ENCODE results near the gene B3GALT5.
"Not testable (repeated sequence)": the region's sequence is repeated elsewhere in the genome, so short reads cannot be mapped to it uniquely, and the experiment has no call there.

B3GALT5 gene

GRCh38 chr21:39669485-39669884, 56.7 kb downstream of the B3GALT5 start:
- DNase-seq: no peak

GRCh38 chr21:39669976-39670661, 57.4 kb downstream of the B3GALT5 start:
- DNase-seq: no peak

GRCh38 chr21:39670701-39671100, 58.0 kb downstream of the B3GALT5 start:
- DNase-seq: no peak

DNA sequence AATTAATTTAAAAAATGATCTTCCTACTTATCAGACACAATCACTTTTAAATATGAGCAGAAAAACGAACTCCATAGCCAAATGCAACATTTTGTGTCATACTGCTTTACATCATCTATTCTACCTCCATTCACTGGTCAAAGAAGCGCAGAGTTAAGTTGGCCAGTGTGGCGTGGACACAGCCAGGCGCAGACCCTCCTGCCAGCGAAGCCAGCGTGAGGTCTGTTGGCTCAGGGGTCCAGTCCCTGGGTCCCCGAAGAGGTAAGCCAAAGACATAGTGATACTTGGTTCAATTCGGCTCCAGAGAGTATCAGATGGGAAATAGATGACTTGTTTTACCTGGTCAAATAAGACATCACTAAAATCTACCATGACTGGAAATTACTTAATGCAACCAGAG, 59.2 kb downstream of the B3GALT5 start:
- no peak for DNase-seq

DNA sequence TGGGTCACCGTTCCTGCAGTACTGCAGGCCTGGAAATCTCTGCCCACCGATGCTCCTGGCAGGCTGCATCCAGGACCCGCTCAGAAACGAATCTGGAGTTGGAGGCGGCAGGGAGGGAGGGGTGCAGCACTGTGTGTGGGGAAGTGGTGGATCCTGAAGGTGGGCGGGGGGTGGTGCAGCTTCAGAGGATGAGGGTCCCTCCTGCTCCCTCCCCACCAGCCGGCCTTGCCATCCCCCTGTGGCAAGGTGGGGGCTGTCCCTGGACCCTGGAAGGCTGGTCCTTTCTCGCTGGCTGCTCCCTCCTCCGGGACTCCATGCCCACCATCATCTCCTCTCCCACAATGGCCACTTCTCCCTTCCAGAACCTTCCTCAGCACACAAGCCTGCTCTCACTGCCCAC, 60.4 kb downstream of the B3GALT5 start:
- no peak for DNase-seq

GRCh38 chr21:39673736-39674135, 61.0 kb downstream of the B3GALT5 start:
- no peak for DNase-seq

- no peak for DNase-seq
Observed at GRCh38 chr21:39674801-39675200, 62.1 kb downstream of the B3GALT5 start.

- no peak for DNase-seq
Observed at GRCh38 chr21:39675590-39675989, 62.9 kb downstream of the B3GALT5 start.

DNA sequence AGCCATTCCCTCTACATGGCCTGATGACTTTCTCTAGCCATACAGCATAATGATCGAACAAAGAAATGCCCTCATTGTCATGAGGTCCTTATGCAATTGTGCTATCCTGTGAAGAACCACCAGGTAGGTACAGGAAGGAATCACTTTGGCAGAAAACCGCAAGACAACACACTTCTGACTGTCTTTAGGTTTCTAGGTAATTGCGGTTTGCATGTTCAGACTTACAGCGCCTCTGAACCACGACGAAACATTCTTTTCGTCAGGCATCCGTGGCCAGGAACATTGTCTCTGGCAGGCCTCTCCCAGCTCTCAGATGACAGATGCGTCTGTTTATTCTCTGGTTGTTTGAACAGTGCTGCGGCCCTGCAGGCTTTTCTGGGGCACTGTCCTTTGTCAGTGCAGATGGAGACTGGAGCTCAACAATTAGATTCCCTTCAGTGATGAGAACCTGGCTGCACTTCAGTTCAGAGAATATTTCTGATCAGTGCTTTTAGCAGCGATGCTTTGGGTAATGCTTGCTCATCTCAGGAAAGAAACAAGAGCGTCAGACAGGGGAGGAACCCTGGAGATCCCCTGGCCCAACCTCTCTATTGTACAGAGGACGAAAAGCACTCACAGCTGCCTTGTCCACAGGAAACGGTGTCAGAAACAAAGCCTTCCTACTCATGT, 63.4 kb downstream of the B3GALT5 start:
- peak; percentile 43 for DNase-seq

DNA sequence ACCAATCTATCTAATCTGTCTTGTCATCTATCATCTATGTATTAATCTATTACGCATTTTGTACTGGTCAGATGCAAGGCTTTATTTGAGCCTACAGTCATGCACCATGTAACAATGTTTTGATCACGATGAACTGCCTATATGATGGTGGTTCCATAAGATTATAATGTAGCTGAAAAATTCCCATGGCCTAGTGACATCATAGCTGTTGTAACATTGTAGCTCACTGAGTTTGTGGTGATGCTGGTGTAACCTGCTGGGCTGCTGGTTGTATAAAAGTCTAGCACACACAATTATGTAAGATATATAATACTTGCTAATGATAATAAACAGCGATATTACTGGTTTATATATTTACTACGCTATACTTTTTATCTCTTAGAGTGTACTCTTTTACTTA, 67.5 kb downstream of the B3GALT5 start:
- no peak for DNase-seq

DNA sequence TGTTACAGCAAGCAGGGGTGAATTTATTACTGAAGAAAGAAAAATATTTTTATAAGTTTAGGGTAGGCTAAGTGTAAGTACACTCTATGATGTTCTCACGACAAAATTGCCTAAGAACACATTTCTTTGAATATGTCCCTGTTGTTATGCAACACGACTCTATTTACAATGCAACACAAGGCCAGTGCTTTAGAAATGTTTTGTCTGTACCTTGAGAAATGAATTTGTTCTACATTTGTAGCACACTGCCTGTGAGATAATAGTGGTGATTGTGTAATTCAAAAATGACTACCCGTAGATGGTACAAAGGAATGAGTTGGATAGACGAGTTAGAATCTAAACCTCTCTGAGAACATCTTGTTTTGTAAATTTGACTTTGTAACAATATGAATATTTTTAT, 68.5 kb downstream of the B3GALT5 start:
- DNase-seq: no peak

GRCh38 chr21:39681845-39682244, 69.1 kb downstream of the B3GALT5 start:
- DNase-seq: no peak

DNA sequence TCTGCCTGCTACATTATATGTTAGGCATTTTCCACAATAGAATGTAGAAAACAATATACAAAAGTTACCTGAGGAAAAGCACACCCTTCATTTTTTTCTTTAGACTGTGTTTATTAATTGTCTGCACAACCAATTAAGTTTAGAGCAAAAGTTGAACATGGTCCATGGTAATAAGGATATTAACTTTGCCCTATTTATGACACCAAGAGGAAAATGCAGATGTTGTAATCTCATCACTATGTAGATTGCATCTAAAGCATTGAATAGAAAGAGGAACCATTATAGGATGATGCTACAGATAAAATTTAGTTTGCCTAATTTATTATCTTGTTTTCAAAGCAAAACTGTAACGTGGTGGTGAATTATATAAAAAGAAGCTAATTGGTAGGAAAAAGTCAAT, 72.5 kb downstream of the B3GALT5 start:
- no peak for DNase-seq

DNA sequence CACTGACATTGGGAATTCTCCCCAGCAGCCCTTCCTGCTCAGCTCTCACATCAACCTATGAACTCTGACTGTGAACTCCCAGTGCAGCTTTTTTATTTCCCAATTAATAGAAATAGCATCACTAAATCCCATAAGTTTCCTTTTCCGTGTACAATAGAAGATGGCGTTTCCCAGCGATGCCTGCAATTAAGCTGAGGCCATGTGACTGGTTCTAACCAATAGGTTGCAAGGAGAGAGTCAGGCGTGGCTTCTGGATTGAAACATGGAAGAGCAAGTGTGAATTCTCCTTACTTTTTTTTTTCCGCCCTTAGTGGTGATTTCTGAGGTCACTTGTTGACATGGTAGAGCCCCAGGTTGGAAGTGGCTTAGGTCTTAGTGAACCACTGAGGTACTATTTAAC, 73.3 kb downstream of the B3GALT5 start:
- no peak for DNase-seq

- DNase-seq: no peak
Observed at GRCh38 chr21:39686646-39687468, 74.1 kb downstream of the B3GALT5 start.

- DNase-seq: no peak
Observed at GRCh38 chr21:39688010-39688409, 75.3 kb downstream of the B3GALT5 start.

DNA sequence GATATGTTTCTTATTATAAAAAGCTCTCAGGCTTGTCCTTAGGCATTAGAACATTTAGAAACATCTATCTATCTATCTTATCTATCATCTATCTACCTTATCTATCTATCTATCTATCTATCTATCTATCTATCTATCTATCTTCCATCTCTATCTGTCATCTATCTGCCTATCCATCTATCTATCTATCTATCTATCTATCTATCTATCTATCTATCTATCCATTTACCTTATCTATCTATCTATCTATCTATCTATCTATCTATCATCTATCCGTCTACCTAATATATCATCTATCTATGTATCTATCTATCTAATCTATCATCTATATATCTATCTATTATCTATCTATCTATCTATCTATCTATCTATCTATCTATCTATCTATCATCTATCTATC, 77.1 kb downstream of the B3GALT5 start:
- DNase-seq: not testable (repeated sequence)

GRCh38 chr21:39690454-39690853, 77.7 kb downstream of the B3GALT5 start:
- no peak for DNase-seq

DNA sequence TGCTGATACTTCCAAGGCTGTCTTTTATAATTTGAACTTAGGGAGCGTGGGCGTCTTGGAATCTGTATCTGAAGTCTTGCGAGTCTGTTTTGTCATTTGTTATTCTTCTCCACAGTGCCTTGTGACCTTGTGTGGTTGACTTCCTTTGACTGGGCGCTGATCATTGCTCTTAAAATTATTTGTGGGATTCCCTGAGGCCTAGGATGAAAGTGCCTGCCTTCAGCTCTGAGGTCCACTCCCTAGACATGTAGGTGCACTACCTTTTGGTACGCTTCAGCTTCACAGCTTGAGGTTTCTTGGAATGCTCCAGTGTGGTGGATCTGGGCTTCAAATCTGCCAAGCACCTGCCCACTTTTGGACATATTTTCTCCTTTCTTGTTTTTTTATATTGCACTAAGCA, 82.0 kb downstream of the B3GALT5 start:
- DNase-seq: no peak

DNA sequence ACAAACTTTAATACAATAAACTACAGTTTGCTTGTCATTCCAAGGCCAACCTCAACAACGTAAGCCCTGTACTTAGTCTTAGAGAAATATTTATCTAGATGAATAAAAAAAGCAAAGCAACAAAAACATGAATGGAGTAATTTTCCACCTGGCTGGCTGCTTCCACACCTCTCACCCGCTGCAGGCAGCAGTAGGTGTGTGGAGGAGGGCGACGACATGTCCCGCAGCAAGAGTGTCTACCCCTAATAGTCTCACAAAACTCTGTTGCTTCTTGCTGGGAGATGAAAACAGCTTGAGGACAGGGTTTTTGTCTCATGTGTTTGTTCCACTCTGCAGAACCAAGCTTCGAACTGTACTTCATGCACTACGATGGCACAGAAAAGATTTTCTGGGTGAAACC, 83.5 kb downstream of the B3GALT5 start:
- DNase-seq: no peak

DNA sequence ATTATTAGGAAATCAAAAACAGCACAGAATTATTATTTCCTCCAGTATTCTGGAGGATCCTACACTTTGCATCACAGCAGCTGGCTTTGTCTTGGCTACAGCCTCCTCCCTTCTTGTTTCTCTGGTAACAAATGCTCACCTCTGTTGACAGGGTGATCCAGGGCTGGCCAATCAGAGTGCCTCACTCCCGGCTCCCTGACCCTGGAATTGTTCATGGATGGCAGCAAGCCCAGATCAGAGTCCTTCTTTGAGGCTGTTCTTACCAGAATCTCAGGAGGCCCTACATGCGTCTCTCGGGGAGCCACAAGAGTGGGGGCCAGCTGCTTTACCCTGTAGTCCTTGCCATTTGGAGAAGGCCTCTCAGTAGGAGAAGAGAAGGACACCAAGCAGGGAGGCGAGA, 83.9 kb downstream of the B3GALT5 start:
- no peak for DNase-seq

- DNase-seq: no peak
Observed at GRCh38 chr21:39700318-39700717, 87.6 kb downstream of the B3GALT5 start.

DNA sequence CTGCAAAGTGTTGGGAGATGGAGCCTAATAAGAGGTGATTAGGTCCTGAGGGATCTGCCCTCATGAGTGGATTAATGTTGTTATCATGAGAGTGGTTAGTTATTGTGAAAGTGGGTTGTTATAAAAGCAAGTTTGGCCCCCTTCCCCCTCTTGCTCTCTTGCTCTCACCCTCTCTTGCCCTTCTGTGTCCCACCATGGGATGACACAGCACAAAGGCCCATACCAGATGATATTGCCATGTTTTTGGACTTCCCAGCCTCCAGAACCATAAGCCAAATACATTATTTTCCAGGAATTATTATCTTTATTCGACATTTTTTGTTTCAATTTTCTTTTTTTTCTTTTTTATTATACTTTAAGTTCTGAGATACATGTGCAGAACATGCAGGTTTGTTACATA, 90.8 kb downstream of the B3GALT5 start:
- DNase-seq: no peak

GRCh38 chr21:39705849-39706248, 93.1 kb downstream of the B3GALT5 start:
- DNase-seq: no peak

All from retina (tissue), 1 donor.